Activated CD8-positive, alpha-beta memory T cell treated with anti-CD3 and anti-CD28 coated beads, Interleukin-2, amount 10 ng/mL, durations not matched to agents 7 days and 5 days (primary cell): Measurements from ENCODE around the gene LRTM2. TPM values are rescaled to one million over a fixed set of nuclear protein-coding genes. Genes with fewer than 3 reads are reported as not detected.
A peak's percentile ranks its signal among the peaks of the same experiment; 100 is the strongest.

Source experiments
- ATAC-seq: fragments of 150-1000 bp; cut with Tn5 transposase; one replicate; pipeline ENCODE4 v1.10.0; 2021; ENCODE audit warnings: moderate library complexity
- CTCF ChIA-PET: fragments of 350-600 bp; sonication (Branson Sonifier 250); formaldehyde crosslinking; loops from one replicate; lab custom pipeline; 2021; ENCODE audit warnings: antibody characterized with exemption; lab: Charles Lee
- DNase-seq: peaks from one replicate; pipeline ENCODE4 v3.0.0-alpha.2; 2020
- H3K27ac Mint-ChIP-seq: one replicate; pipeline ENCODE4 v1.8.0; 2021; ENCODE audit warnings: mild to moderate bottlenecking, mixed read lengths
- H3K27me3 Mint-ChIP-seq: one replicate; pipeline ENCODE4 v1.8.0; 2021; ENCODE audit warnings: mixed read lengths
- H3K36me3 Mint-ChIP-seq: one replicate; pipeline ENCODE4 v1.8.0; 2021; ENCODE audit warnings: mild to moderate bottlenecking, mixed read lengths
- H3K4me1 Mint-ChIP-seq: one replicate; pipeline ENCODE4 v1.8.0; 2021; ENCODE audit warnings: mixed read lengths
- H3K4me3 Mint-ChIP-seq: one replicate; pipeline ENCODE4 v1.8.0; 2021; ENCODE audit warnings: mild to moderate bottlenecking, moderate library complexity, mixed read lengths
- H3K9me3 Mint-ChIP-seq: one replicate; pipeline ENCODE4 v1.8.0; 2022; ENCODE audit warnings: low read depth, mixed read lengths
- total RNA-seq, 2 experiments: library from RNA; stranded (reverse); gene quantifications; one replicate each; pipeline ENCODE4 v1.2.3, GENCODE V29; 2021

The LRTM2 gene
- total RNA-seq, 2 experiments from 2014 or later: not detected

DNA sequence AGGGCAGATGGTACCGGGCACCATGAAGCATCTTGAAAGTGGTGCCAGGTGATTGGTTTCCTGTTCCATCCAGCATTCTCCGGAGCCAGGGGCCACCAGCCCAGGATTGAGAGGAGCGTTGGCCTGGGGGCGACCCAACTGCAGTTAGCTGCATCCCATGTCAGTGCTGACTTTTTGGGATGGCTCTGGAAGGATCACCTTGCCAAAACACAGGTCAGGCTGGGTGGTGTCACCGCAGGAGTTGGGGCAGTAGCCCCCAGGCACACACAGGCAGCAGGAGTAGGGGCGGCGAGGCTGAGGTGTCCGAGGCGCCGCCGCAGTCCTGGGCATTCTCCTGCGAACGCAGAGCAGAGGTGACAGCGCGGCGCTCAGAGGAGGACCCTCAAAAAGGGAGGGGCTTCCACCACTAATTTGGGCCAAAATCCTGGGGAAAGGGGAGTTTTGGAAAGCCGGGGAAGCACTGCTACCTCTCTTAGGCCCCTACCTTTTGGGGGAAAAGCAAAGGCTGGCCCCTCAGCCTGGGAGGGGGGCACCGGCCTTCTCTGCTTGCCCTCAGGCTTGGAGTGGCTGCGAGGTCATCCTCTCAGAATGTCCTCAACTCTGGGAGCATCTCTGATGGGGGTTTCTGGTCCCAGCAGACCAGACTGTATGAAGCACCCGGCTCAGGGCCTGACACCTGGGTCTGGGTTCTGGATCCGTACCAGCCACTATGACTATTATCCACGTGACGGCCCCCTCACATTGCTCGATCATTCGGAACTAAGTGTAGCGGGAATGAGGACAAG, 26.7 kb upstream of the LRTM2 start:
- no peak overlapping the region for H3K27ac Mint-ChIP-seq
- no peaks in the 10 kb centered on the region for H3K27me3 Mint-ChIP-seq
- no peak for ATAC-seq
- H3K9me3 Mint-ChIP-seq: no peaks in the 10 kb centered on the region
- no peak overlapping the region for H3K4me3 Mint-ChIP-seq
- CTCF ChIA-PET: interaction anchor here (0.7 to 8.2 kb wide), 5 partner anchors 97 to 243 kb away, joined by 3 to 304 read pairs (median 8); no protein-coding TSS in a partner anchor
- DNase-seq: no peak
- no peaks in the 10 kb centered on the region for H3K36me3 Mint-ChIP-seq
- H3K4me1 Mint-ChIP-seq: peaks cover 27% of the 10 kb centered on the region

DNA sequence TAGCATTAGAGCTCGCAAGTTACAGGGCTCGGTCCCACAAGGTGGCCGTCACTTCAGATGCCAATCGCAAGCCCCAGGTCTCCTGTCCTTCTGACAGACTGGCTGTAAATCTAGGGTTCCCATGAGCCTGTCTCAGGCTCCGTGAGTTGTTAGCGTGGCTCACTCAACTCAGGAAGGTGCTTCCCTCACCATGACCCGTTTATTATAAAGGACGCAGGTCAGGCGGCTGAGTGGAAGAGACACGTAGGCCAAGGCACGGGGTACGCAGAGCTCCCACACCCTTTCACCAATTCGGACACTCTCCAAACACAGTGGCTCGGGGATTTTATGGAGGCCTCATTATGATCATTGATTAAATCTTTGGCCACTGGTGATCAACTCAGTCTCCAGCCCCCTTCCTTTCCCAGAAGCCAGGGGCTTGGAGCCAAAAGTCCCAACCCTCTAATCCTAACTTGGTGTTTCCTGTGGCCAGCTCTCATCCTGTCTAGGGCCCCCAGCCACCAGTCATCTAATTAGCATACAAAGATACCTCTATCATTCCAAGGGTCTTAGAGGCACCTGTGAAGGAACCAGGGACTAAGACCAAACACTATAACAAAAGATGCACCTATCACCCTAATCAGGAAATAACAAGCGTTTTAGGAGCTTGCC, 25.8 kb upstream of the LRTM2 start:
- CTCF ChIA-PET: interaction anchor here (0.7 to 8.2 kb wide), 8 partner anchors 17 to 242 kb away, joined by 3 to 162 read pairs (median 8); no protein-coding TSS in a partner anchor
- Mint-ChIP-seq H3K27me3 (no peaks in the 10 kb centered on the region), H3K4me1 (peaks cover 27% of the 10 kb centered on the region), H3K27ac (no peak overlapping the region), H3K36me3 (no peaks in the 10 kb centered on the region), H3K4me3 (no peak overlapping the region), H3K9me3 (no peaks in the 10 kb centered on the region)
- ATAC-seq (no peak), DNase-seq (no peak)

DNA sequence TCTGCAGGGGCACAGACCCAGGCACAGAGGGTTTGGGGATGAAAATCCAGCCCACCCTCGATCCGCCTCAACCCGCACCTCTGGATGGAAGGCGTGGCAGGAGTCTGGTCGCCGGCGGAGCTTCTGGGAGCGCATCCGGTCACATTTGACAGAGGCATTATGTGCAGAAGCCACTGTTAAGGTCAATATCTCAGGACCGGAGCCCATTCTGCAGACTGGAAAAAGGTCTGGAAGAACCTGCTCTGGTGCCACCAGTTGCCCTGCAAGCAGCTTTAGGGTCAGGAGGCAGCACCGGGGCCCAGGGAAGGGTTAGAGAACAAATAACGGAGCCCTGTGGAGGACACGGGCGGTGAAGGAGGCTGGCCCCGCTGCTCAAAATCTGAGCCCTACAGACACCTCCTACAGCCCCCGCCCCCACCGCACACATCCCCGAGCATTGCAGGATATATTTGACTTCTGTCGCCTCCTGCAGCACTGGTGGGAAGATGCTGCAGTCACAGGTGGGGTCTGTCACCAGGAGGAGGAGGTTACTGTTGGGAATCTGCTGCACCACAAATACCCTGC, 25.1 kb upstream of the LRTM2 start:
- Mint-ChIP-seq H3K27ac (peak overlapping the region; percentile 75), H3K27me3 (no peaks in the 10 kb centered on the region), H3K9me3 (no peaks in the 10 kb centered on the region), H3K4me1 (peaks cover 25% of the 10 kb centered on the region), H3K36me3 (no peaks in the 10 kb centered on the region), H3K4me3 (peak overlapping the region; percentile 38)
- DNase-seq (no peak), ATAC-seq (no peak)
- CTCF ChIA-PET: interaction anchor here (0.7 to 8.2 kb wide), 15 partner anchors 10 to 242 kb away, joined by 3 to 162 read pairs (median 4); no protein-coding TSS in a partner anchor

DNA sequence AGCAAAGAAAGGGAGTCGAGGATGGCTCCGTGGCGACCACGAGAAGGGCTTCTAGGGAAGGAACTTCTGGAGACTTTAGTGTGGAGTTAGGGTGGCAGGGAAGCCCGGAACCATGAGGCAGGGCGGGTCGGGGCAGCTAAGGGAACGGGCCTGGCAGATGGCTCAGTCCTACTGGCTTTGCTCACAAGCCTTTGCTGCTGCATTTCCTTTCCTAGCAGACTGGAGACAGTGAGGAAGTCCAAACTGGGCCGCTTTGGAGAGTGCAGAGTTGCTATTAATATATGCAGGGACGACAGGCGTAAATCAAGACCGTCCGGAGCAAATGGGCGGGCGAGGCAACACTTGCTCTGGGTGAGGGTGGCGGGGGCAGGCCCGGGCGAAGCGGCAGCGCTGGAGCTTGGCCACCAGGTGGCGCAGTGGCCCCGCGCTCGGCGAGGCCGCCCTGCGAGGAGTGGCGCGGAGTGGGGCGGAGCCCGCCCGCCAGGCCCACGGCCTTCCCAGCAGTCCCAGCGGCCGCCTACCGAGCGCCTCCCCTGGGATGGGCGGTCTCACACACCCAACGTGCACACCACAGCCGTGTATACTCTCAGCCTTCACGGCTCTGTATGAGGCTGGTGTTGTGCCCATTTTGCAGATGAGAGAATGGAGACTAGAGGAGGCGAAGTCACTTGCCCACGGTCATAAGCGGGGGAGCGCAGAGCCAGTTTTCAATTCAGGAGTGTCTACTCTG, 24.4 kb upstream of the LRTM2 start:
- CTCF ChIA-PET: interaction anchor here (0.6 to 8.2 kb wide), 16 partner anchors 11 to 241 kb away, joined by 3 to 162 read pairs (median 4); no protein-coding TSS in a partner anchor
- no peaks in the 10 kb centered on the region for H3K9me3 Mint-ChIP-seq
- peaks cover 18% of the 10 kb centered on the region for H3K4me1 Mint-ChIP-seq
- ATAC-seq (peak; percentile 97), DNase-seq (peak; percentile 95)
- H3K36me3 Mint-ChIP-seq: no peaks in the 10 kb centered on the region
- H3K27ac Mint-ChIP-seq: peak overlapping the region; percentile 87
- H3K27me3 Mint-ChIP-seq: no peaks in the 10 kb centered on the region
- peak overlapping the region; percentile 84 for H3K4me3 Mint-ChIP-seq

DNA sequence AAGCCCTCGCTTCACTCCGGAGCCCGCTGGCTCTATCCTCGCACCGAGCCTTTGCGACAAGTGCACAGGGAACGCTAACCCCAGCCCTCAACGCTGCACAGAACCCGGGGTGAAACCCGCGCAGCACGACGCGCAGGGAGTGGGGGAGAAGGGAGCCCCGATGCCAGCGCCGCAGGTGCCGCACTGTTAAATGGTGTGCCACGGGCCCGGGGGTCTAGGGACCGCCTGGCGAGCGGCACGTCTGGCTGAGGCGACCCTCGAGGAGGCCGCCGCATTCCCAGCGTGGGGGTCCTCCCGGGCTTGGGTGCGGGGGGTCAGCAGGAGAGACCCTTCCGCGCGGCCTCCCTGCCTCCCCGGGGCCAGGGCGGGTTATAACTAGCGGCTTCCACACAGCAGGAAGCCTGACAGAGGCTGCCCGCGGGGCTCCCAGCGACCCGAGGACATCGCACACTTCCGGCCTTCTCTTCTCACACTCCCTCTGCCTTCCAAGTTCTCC, 23.8 kb upstream of the LRTM2 start:
- peak; percentile 42 for ATAC-seq
- peaks cover 12% of the 10 kb centered on the region for H3K4me1 Mint-ChIP-seq
- H3K4me3 Mint-ChIP-seq: peak overlapping the region; percentile 84
- H3K36me3 Mint-ChIP-seq: no peaks in the 10 kb centered on the region
- CTCF ChIA-PET: interaction anchor here (0.6 to 8.2 kb wide), 9 partner anchors 134 to 238 kb away, joined by 3 to 162 read pairs (median 5); no protein-coding TSS in a partner anchor
- no peaks in the 10 kb centered on the region for H3K9me3 Mint-ChIP-seq
- H3K27me3 Mint-ChIP-seq: no peaks in the 10 kb centered on the region
- DNase-seq: peak; percentile 65
- H3K27ac Mint-ChIP-seq: peak overlapping the region; percentile 87

DNA sequence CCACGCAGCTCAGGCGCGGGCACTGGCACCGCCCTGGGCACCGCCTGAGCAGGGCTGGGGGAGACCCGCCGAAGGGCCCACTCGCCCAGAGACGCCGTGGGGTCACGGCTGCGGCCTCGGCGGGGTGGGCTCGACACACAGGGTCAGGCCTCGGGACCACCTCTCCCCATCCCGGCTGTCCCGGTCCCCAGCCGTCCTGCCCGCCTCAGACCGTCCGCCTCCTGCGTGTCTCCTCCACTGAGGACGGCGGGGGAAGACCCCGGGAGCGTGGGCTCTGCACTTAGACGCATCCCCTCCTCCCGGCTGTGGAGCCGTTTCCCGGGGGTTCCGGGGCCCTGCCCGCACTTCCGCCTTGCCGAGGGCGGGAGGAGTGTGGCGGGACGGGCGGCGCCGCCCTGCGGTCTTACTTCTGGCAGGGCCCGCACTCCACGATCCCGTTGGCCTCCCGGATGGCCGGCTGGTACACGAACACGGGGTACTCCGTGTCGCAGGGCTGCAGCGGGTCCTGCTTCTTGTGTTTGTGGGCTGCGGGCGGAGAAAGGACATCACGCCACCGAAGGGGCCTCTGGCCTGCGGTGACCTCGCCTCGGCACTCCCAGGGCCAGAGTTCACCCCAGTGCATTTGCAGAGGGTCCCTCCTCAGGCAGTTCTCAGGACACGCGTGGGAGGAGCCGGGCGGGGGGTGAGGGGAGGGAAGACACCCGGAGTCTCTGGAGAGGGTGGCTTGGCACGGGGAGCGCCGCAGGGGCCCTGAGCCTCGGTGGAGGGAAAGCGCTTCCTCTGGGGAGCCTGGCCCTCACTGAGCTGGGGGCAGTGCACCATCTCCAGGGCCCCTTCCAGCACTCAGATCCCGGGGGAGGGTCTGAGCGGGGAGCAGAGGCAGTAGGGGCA, 23.1 kb upstream of the LRTM2 start:
- H3K4me1 Mint-ChIP-seq: peaks cover 7% of the 10 kb centered on the region
- H3K27me3 Mint-ChIP-seq: no peaks in the 10 kb centered on the region
- ATAC-seq (peak; percentile 21), DNase-seq (peak; percentile 72)
- CTCF ChIA-PET: interaction anchor here (1.9 to 8.2 kb wide), 3 partner anchors 143 to 162 kb away, joined by 11 to 162 read pairs (median 12); no protein-coding TSS in a partner anchor
- H3K36me3 Mint-ChIP-seq: no peaks in the 10 kb centered on the region
- H3K9me3 Mint-ChIP-seq: no peaks in the 10 kb centered on the region
- peak overlapping the region; percentile 73 for H3K27ac Mint-ChIP-seq
- peak overlapping the region; percentile 84 for H3K4me3 Mint-ChIP-seq

DNA sequence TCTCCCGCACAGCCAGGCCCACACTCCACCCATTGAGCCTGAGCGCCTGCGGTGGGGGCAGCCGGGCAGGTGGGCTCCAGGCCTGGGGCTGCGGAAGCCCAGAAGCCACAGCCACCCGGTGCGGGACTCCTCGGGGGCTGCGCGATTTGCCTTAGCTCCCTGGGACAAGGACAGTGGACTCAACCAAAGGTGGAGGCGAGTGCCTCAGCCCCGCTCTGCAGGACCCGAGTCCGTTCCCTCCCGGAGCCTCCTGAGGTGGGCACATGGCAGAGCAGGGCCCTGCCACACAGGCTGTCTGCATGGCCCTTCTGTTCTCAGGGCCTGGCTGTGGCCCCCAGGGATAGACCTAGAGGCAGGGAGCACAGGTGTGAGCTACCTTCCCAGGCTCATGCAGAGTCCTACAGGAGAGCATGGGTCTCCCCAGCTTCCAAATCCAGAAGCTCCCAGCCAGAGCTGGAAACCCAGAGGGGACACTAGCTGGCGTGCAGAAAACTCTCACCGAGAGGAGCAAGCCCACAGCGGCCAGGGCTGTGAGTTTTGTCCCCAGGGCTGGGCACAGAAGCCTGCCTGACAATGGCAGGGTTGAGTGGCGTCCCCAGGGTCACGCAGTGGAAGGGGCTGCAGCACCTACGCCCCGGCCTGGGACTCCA, 22.2 kb upstream of the LRTM2 start:
- ATAC-seq: no peak
- Mint-ChIP-seq H3K9me3 (no peaks in the 10 kb centered on the region), H3K27me3 (no peaks in the 10 kb centered on the region), H3K4me3 (no peak overlapping the region), H3K4me1 (peaks cover 7% of the 10 kb centered on the region), H3K27ac (no peak overlapping the region), H3K36me3 (no peaks in the 10 kb centered on the region)
- DNase-seq: peak; percentile 39
- CTCF ChIA-PET: interaction anchor here (0.6 to 1.9 kb wide), 3 partner anchors 17 to 146 kb away, joined by 3 to 12 read pairs (median 3); no protein-coding TSS in a partner anchor

DNA sequence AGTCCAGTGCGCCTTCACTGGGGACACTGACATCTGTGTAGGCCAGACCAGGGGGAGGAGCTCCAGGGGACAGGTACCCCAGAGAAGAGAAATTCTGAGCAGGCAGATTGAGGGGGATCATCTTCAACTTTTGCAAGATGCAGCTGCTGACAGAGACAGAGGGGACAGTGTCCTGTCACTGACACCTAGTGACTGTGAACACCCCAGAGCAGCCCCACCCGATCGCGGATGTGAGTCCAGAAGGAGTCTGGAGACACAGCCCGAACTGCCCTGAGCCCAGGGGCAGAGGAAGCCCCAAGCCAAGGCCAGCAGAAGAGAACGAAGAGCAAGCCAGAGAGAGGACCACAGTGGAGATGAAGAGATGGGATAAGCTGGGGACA, 21.7 kb upstream of the LRTM2 start:
- no peak overlapping the region for H3K4me3 Mint-ChIP-seq
- peaks cover 7% of the 10 kb centered on the region for H3K4me1 Mint-ChIP-seq
- peak overlapping the region; percentile 44 for H3K27ac Mint-ChIP-seq
- DNase-seq (peak; percentile 38), ATAC-seq (no peak)
- CTCF ChIA-PET: interaction anchor here (0.6 to 1.9 kb wide), 3 partner anchors 16 to 147 kb away, joined by 3 to 12 read pairs (median 3); no protein-coding TSS in a partner anchor
- no peaks in the 10 kb centered on the region for H3K9me3 Mint-ChIP-seq
- no peaks in the 10 kb centered on the region for H3K27me3 Mint-ChIP-seq
- H3K36me3 Mint-ChIP-seq: no peaks in the 10 kb centered on the region

DNA sequence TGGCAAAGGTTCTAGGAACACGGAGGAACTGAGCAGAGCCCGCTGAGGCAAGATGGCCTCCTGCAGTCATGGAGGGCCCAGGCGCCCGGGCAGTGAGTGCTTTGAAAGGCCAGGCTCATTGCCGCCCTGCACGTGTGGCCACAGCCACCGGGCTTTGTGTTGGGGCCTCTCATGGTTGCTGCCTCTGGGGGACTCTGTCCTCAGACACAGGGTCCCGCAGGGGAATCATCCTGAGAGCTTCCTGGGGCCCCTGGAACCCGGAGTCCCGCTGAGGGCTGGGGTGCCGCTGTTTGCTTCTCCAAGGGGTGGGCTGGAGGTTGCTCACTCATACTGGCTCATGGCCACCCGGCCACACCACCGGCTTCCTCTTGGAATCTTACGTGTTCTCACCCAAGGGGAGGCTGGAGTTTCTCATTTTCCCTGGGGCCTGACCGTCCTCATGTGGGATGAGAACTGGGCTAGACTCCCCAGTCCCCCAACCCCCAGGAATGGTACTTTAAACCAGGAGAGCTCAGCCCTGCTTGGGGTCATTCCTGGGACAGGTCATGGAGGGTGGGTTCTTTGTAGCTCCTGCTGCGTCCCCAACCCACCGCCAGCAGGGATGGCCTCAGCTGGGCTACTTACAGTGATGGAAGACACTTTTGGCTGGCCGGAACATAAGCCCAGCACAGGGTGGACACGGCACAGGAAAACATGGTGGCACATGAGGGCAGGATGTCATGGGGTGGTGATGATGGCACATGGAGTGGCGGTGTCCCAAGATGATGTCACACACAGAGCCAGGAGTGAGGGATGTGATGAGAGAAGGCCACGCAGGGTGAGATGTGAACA, 21.1 kb upstream of the LRTM2 start:
- CTCF ChIA-PET: interaction anchor here (1.9 kb wide), 1 partner anchor 141 kb away, joined by 12 read pairs; no protein-coding TSS in a partner anchor
- peaks cover 8% of the 10 kb centered on the region for H3K4me1 Mint-ChIP-seq
- H3K4me3 Mint-ChIP-seq: no peak overlapping the region
- no peaks in the 10 kb centered on the region for H3K27me3 Mint-ChIP-seq
- ATAC-seq (no peak), DNase-seq (peak; percentile 36)
- H3K27ac Mint-ChIP-seq: no peak overlapping the region
- no peaks in the 10 kb centered on the region for H3K9me3 Mint-ChIP-seq
- H3K36me3 Mint-ChIP-seq: no peaks in the 10 kb centered on the region

DNA sequence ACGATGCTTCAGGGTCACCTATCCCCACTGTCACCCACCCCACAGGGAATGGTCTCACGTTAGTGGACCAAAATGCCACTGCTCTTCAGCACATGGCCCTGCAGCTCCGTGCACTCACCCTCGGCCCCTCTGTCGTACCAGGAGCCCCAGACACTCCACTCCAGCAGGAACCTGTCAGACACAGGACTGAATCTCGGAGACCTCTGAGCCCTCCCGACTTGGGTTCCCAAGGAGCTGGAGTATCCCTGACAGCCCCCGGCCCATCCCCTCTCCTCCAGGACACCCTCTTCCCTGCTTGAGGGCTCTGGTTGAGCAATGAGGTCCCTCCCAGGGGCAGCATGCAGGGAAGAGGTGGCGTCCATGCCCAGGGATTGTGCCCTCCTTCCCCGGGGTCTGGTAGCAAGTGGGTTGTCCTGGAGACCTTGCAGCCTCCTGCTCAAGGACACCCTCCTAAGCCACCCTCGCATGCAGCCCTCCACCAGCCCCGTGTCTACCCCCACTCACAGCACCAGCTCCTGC, 20.4 kb upstream of the LRTM2 start:
- H3K27ac Mint-ChIP-seq: no peak overlapping the region

More for the DNA sequence above, 20.4 kb upstream of the LRTM2 start:
- H3K27me3 Mint-ChIP-seq: no peaks in the 10 kb centered on the region
- DNase-seq (no peak), ATAC-seq (no peak)
- H3K4me3 Mint-ChIP-seq: no peak overlapping the region
- H3K4me1 Mint-ChIP-seq: peaks cover 11% of the 10 kb centered on the region
- CTCF ChIA-PET: interaction anchor here (1.0 kb wide), 1 partner anchor 140 kb away, joined by 6 read pairs; no protein-coding TSS in a partner anchor
- H3K36me3 Mint-ChIP-seq: no peaks in the 10 kb centered on the region
- no peaks in the 10 kb centered on the region for H3K9me3 Mint-ChIP-seq
